K562 (cell line): Measurements from ENCODE around the gene CDH20. TPM values are rescaled to one million over a fixed set of nuclear protein-coding genes. Genes with fewer than 3 reads are reported as not detected.

Source experiments
- ATAC-seq: fragments of 200-7000 bp; cut with Tn5 transposase; 3 replicates; pipeline ENCODE4 v1.9.1; 2020; ENCODE audit warnings: moderate library complexity
- BruUV-seq: library from RNA; stranded (reverse); fragments of 400-500 nt; replicated peaks from 2 replicates; lab custom pipeline; 2021; lab: Mats Ljungman, UMichigan
- CTCF ChIA-PET: fragments of 300-600 bp; formaldehyde crosslinking; extraction: SDS; loops from one replicate; lab custom pipeline; 2021; ENCODE audit warnings: low intra/inter-chr PET ratio; lab: Yijun Ruan, JAX
- POLR2A ChIA-PET: fragments of 300-600, 350-650 bp; sonication (Branson Sonifier 250); formaldehyde crosslinking; extraction: SDS; loops from one replicate; lab custom pipeline; 2021; ENCODE audit warnings: antibody characterized with exemption, inconsistent platforms; lab: Yijun Ruan, JAX
- DNase-seq, 4 experiments: peaks; one replicate each; pipeline versions ENCODE4 v3.0.0 to v3.0.0-alpha.2; 2011 to 2018; ENCODE audit warnings: low spot score in 3 of 4, mixed read lengths in 3 of 4; ENCODE audit errors: extremely low read depth in 1 of 4
- FAIRE-seq: peaks from 2 replicates; lab custom pipeline; 2011; peaks lifted over from hg19 to GRCh38; lab: Jason Lieb, UNC
- H2AFZ ChIP-seq: 2 replicates; pipeline ENCODE4 v1.6.0; 2011; ENCODE audit warnings: low read depth, low read length, control low read depth, inconsistent platforms
- H3K27ac ChIP-seq: fragments of 200-600 bp; 3 replicates; pipeline ENCODE4 v1.8.0; 2011; ENCODE audit warnings: low read depth, mild to moderate bottlenecking, control low read depth, inconsistent platforms, low read length, moderate library complexity, mixed read lengths; ENCODE audit errors: extremely low read depth
- H3K27me3 ChIP-seq, 2 experiments: fragments of 300-600 bp in 1 of 2; 2 replicates in 1 of 2; 3 replicates in 1 of 2; pipeline versions ENCODE4 v1.6.0 to v1.8.0; 2011; ENCODE audit warnings: inconsistent platforms in 2 of 2, low read length in 2 of 2, mild to moderate bottlenecking in 1 of 2, mixed read lengths in 1 of 2, moderate library complexity in 1 of 2; ENCODE audit not compliant: control insufficient read depth in 2 of 2, insufficient read depth in 2 of 2
- H3K36me3 ChIP-seq: fragments of 300-600 bp; 3 replicates; pipeline ENCODE4 v1.8.0; 2011; ENCODE audit warnings: mild to moderate bottlenecking, low read length, inconsistent platforms; ENCODE audit not compliant: control insufficient read depth, insufficient read depth
- H3K4me1 ChIP-seq, 2 experiments: fragments of 200-600 bp in 1 of 2; replicated peaks in 1 of 2; 2 replicates in 1 of 2; 3 replicates in 1 of 2; pipeline versions ENCODE4 v1.5.1 to v1.8.0; 2011; ENCODE audit warnings: inconsistent platforms in 2 of 2, low read length in 2 of 2, mild to moderate bottlenecking in 1 of 2, mixed read lengths in 1 of 2, moderate library complexity in 1 of 2; ENCODE audit not compliant: control insufficient read depth in 2 of 2, insufficient read depth in 2 of 2
- H3K4me2 ChIP-seq: 2 replicates; pipeline ENCODE4 v1.6.1; 2011; ENCODE audit warnings: low read length, control low read depth, inconsistent platforms, mixed read lengths; ENCODE audit not compliant: insufficient read depth
- H3K4me3 ChIP-seq: fragments of 200-600 bp; sonication (generic), shearing (Covaris generic); 2 replicates; pipeline ENCODE4 v1.5.1; 2016; ENCODE audit warnings: control low read depth, inconsistent platforms
- H3K79me2 ChIP-seq: fragments of 200-600 bp; 3 replicates; pipeline ENCODE4 v1.8.0; 2011; ENCODE audit warnings: low read length, inconsistent platforms; ENCODE audit not compliant: control insufficient read depth, insufficient read depth
- H3K9ac ChIP-seq, 2 experiments: 2 replicates each; pipeline versions ENCODE4 v1.6.0 to v1.6.1; 2011; ENCODE audit warnings: low read depth in 2 of 2, low read length in 2 of 2, control low read depth in 1 of 2, inconsistent platforms in 1 of 2, mild to moderate bottlenecking in 1 of 2, mixed read lengths in 1 of 2; ENCODE audit not compliant: insufficient read depth in 1 of 2
- H3K9me1 ChIP-seq: one replicate; pipeline ENCODE4 v1.6.0; 2011; ENCODE audit warnings: inconsistent platforms, mild to moderate bottlenecking, low read length, moderate library complexity; ENCODE audit not compliant: control insufficient read depth, insufficient read depth
- H3K9me3 ChIP-seq: replicated peaks from 2 replicates; pipeline ENCODE4 v1.5.1; 2011; ENCODE audit warnings: low read depth, low read length, inconsistent platforms; ENCODE audit not compliant: control insufficient read depth, insufficient read depth
- H4K20me1 ChIP-seq: replicated peaks from 2 replicates; pipeline ENCODE4 v1.6.1; 2011; ENCODE audit warnings: low read length, inconsistent platforms, mixed read lengths; ENCODE audit not compliant: control insufficient read depth, insufficient read depth
- BMI1 ChIP-seq: fragments of 150-350 bp; IDR thresholded peaks from 2 replicates; pipeline ENCODE4 v1.6.1; 2014; ENCODE audit warnings: low read length
- CLOCK ChIP-seq: fragments of 250-450 bp; sonication (Bioruptor Pico); IDR thresholded peaks from 2 replicates; pipeline ENCODE4 v1.4.0; 2020; ENCODE audit warnings: mild to moderate bottlenecking, moderate library complexity, borderline replicate concordance
- GABPA ChIP-seq: fragments of 200-800 bp; sonication (Bioruptor generic); conservative IDR thresholded peaks from 2 replicates; pipeline ENCODE4 v1.6.1; 2016; ENCODE audit warnings: low read depth, missing genetic modification characterization, missing compliant biosample characterization
- PHB ChIP-seq: fragments of 250-450 bp; sonication (Bioruptor Pico); IDR thresholded peaks from 2 replicates; pipeline ENCODE4 v1.5.0; 2021
- PHF21A ChIP-seq: fragments of 450-650 bp; IDR thresholded peaks from 2 replicates; pipeline ENCODE4 v1.6.1; 2017; ENCODE audit warnings: low read depth, borderline replicate concordance
- PYGO2 ChIP-seq: fragments of 450-650 bp; IDR thresholded peaks from 2 replicates; pipeline ENCODE4 v1.6.1; 2016; ENCODE audit warnings: mild to moderate bottlenecking, missing genetic modification characterization, moderate library complexity, missing compliant biosample characterization
- SREBF1 ChIP-seq: fragments of 150-350 bp; IDR thresholded peaks from 2 replicates; pipeline ENCODE4 v1.6.1; 2014; ENCODE audit warnings: antibody characterized with exemption, low read depth, low read length, borderline replicate concordance
- TGIF2 ChIP-seq: sonication (generic); formaldehyde crosslinking; IDR thresholded peaks from 2 replicates; pipeline ENCODE4 v1.8.1; 2022; ENCODE audit warnings: mild to moderate bottlenecking, missing genetic modification reagents, moderate library complexity
- ZBTB8A ChIP-seq: fragments of 450-650 bp; IDR thresholded peaks from 2 replicates; pipeline ENCODE4 v1.6.1; 2018; ENCODE audit warnings: mild to moderate bottlenecking, moderate library complexity; ENCODE audit not compliant: partially characterized antibody
- ZHX1 ChIP-seq: fragments of 150-350 bp; conservative IDR thresholded peaks from 2 replicates; pipeline ENCODE4 v1.6.1; 2014; ENCODE audit warnings: low read length
- ZNF766 ChIP-seq: fragments of 200-800 bp; sonication (Bioruptor generic); conservative IDR thresholded peaks from 2 replicates; pipeline ENCODE4 v1.6.1; 2016; ENCODE audit warnings: missing genetic modification characterization, missing compliant biosample characterization
- WGBS: fragments of 100-300 bp; shearing (Covaris generic); methylation state at CpG from one replicate; pipeline ENCODE4 v1.1.6; 2016; ENCODE audit warnings: low coverage, mixed read lengths; ENCODE audit not compliant: insufficient coverage; ENCODE audit errors: missing lambda C conversion rate; 5-methylcytosine and 5-hydroxymethylcytosine counted together
- in situ Hi-C: fragments of 300-500 bp; cut with MboI; formaldehyde crosslinking; loops from 4 replicates; pipeline ENCODE4 v1.15.0; 2018; ENCODE audit warnings: inconsistent platforms, mixed read lengths
- intact Hi-C: fragments of 100-400 bp; cut with micrococcal nuclease; formaldehyde crosslinking; loops from 2 replicates; pipeline ENCODE4 v1.14.2; 2022
- polyA plus RNA-seq, 8 experiments: library from polyadenylated mRNA; depleted of rRNA in 4 of 8; stranded (reverse) in 5 of 8; unstranded in 3 of 8; fragments of >200 nt; fragmentation: Nextera tagmentation in 2 of 8; fragmentation: Illumina TruSeq in 1 of 8; extraction: Ambion mirVana in 2 of 8; extraction: Trizol in 1 of 8; gene quantifications; 2 replicates each; pipeline versions ENCODE4 v1.2.1 to v1.2.3, GENCODE V29; 2011 to 2014; ENCODE audit warnings: inconsistent platforms in 1 of 8, missing spikeins in 1 of 8
- total RNA-seq, 7 experiments: library from RNA; depleted of rRNA in 6 of 7; stranded (reverse); fragments of >200 nt in 6 of 7; fragmentation: Illumina TruSeq in 2 of 7; extraction: Trizol in 2 of 7; gene quantifications; 2 replicates each; pipeline versions ENCODE4 v1.2.1 to v1.2.3, GENCODE V29; 2011 to 2021; ENCODE audit warnings: low replicate concordance in 1 of 7

CDH20 gene
- total and polyA plus RNA-seq, 9 of the 15 experiments (the other 6 are each of a cell fraction or from before 2014, with no cell fraction given): not detected

- intact Hi-C loops: no loop called here
- Histone ChIP-seq H2AFZ (no peak overlapping the region), H3K79me2 (no peaks in the 10 kb centered on the region), H3K9ac (no peak overlapping the region), H3K27me3 (no peaks in the 10 kb centered on the region), H3K9me3 (no peaks in the 10 kb centered on the region), H3K4me3 (no peak overlapping the region)
- no TSS peak for BruUV-seq
- ATAC-seq: no peak
- no peak for TF ChIP-seq ZNF766 (CRISPR knock-in tag)
- TF ChIP-seq SREBF1: no peak
- TF ChIP-seq ZBTB8A: no peak
- no peak for TF ChIP-seq PHF21A
- no peak for TF ChIP-seq PYGO2 (tag)
- TF ChIP-seq TGIF2 (CRISPR knock-in tag): no peak
- no peak for TF ChIP-seq CLOCK (CRISPR knock-in tag)
- no peak for TF ChIP-seq ZHX1
- TF ChIP-seq PHB: no peak
- no peak for TF ChIP-seq GABPA (tag)
- no peak for TF ChIP-seq BMI1
- TF ChIP-seq, all 486 proteins: peak for 0
- in situ Hi-C loops: no loop called here
- Histone ChIP-seq H3K4me1 (no peaks in the 10 kb centered on the region), H4K20me1 (no peaks in the 10 kb centered on the region), H3K9me1 (no peaks in the 10 kb centered on the region), H3K36me3 (no peaks in the 10 kb centered on the region), H3K27ac (no peak overlapping the region), H3K4me2 (no peak overlapping the region)
- DNase-seq (no peak), FAIRE-seq (no peak)
- CTCF ChIA-PET: no interaction called here
- POLR2A ChIA-PET: no interaction called here
- WGBS: 0% methylated on average over 2 of the region's 3 CpGs
Measured at GRCh38 chr18:61397222-61397621, 64.0 kb downstream of the CDH20 start.
